ENCODE measurements around the gene DLG5.
A peak's percentile ranks its signal among the peaks of the same experiment; 100 is the strongest.

DLG5 gene

GRCh38 chr10:77843264-77843663 lies 83.3 kb downstream of the DLG5 start:
- no peaks in the 10 kb centered on the region for H3K9me3 ChIP-seq (ENCODE audit: insufficient read depth, low read length, severe bottlenecking)
- no peak for TF ChIP-seq EZH2 (IDR thresholded peaks at IDR 0.05; ENCODE audit: borderline replicate concordance, low read depth, low read length, severe bottlenecking)
- TF ChIP-seq, protein P1, sequence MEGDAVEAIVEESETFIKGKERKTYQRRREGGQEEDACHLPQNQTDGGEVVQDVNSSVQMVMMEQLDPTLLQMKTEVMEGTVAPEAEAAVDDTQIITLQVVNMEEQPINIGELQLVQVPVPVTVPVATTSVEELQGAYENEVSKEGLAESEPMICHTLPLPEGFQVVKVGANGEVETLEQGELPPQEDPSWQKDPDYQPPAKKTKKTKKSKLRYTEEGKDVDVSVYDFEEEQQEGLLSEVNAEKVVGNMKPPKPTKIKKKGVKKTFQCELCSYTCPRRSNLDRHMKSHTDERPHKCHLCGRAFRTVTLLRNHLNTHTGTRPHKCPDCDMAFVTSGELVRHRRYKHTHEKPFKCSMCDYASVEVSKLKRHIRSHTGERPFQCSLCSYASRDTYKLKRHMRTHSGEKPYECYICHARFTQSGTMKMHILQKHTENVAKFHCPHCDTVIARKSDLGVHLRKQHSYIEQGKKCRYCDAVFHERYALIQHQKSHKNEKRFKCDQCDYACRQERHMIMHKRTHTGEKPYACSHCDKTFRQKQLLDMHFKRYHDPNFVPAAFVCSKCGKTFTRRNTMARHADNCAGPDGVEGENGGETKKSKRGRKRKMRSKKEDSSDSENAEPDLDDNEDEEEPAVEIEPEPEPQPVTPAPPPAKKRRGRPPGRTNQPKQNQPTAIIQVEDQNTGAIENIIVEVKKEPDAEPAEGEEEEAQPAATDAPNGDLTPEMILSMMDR (IDR thresholded peaks at IDR 0.05; ENCODE audit: borderline replicate concordance, extremely low read depth, low read length, poor library complexity, severe bottlenecking) = no peak
- no peak overlapping the region for H3K4me2 ChIP-seq (ENCODE audit: insufficient read depth, low read length)
- DNase-seq (no peak), ATAC-seq (ENCODE audit: insufficient read depth, low read depth) (no peak)
- peaks cover 37% of the 10 kb centered on the region for H3K36me3 ChIP-seq (ENCODE audit: insufficient read depth, low read length)
- H3K27me3 ChIP-seq (ENCODE audit: insufficient read depth, low read length, poor library complexity) = no peaks in the 10 kb centered on the region
- H3K4me3 ChIP-seq (ENCODE audit: low read depth in 1 of 2, low read length in 2 of 2) = no peak overlapping the region
- H2AFZ ChIP-seq (ENCODE audit: low read depth, low read length) = no peak overlapping the region
- H3K79me2 ChIP-seq (ENCODE audit: insufficient read depth, low read length) = no peaks in the 10 kb centered on the region
- H3K4me1 ChIP-seq (ENCODE audit: insufficient read depth, low read length) = peaks cover 3% of the 10 kb centered on the region; the same call in 1 of the 2 replicates
- H3K27ac ChIP-seq (ENCODE audit: low read length) = no peak overlapping the region
- no peak overlapping the region for H3K9ac ChIP-seq (ENCODE audit: low read depth, low read length)
- no peaks in the 10 kb centered on the region for H4K20me1 ChIP-seq (ENCODE audit: insufficient read depth, low read length)

GRCh38 chr10:77842652-77843212 lies 83.8 kb downstream of the DLG5 start:
- no peak overlapping the region for H3K27ac ChIP-seq (ENCODE audit: low read length)
- peaks cover 4% of the 10 kb centered on the region for H3K4me1 ChIP-seq (ENCODE audit: insufficient read depth, low read length)
- H3K9ac ChIP-seq (ENCODE audit: low read depth, low read length) = no peak overlapping the region
- ATAC-seq (ENCODE audit: insufficient read depth, low read depth) = no peak
- no peak overlapping the region for H2AFZ ChIP-seq (ENCODE audit: low read depth, low read length)
- no peak for TF ChIP-seq EZH2 (IDR thresholded peaks at IDR 0.05; ENCODE audit: borderline replicate concordance, low read depth, low read length, severe bottlenecking)
- H3K79me2 ChIP-seq (ENCODE audit: insufficient read depth, low read length) = no peaks in the 10 kb centered on the region
- H3K9me3 ChIP-seq (ENCODE audit: insufficient read depth, low read length, severe bottlenecking) = no peaks in the 10 kb centered on the region
- no peaks in the 10 kb centered on the region for H3K27me3 ChIP-seq (ENCODE audit: insufficient read depth, low read length, poor library complexity)
- no peaks in the 10 kb centered on the region for H4K20me1 ChIP-seq (ENCODE audit: insufficient read depth, low read length)
- DNase-seq = no peak
- H3K36me3 ChIP-seq (ENCODE audit: insufficient read depth, low read length) = peaks cover 41% of the 10 kb centered on the region
- no peak overlapping the region for H3K4me3 ChIP-seq (ENCODE audit: low read depth in 1 of 2, low read length in 2 of 2)
- no peak overlapping the region for H3K4me2 ChIP-seq (ENCODE audit: insufficient read depth, low read length)

GRCh38 chr10:77841711-77842375 lies 84.7 kb downstream of the DLG5 start:
- TF ChIP-seq, protein P1 (IDR thresholded peaks at IDR 0.05; ENCODE audit: borderline replicate concordance, extremely low read depth, low read length, poor library complexity, severe bottlenecking) = no peak
- H3K36me3 ChIP-seq (ENCODE audit: insufficient read depth, low read length) = peaks cover 41% of the 10 kb centered on the region
- no peak overlapping the region for H3K4me3 ChIP-seq (ENCODE audit: low read depth in 1 of 2, low read length in 2 of 2)
- H3K9me3 ChIP-seq (ENCODE audit: insufficient read depth, low read length, severe bottlenecking) = no peaks in the 10 kb centered on the region
- peaks cover 11% of the 10 kb centered on the region for H3K4me1 ChIP-seq (ENCODE audit: insufficient read depth, low read length)
- no peak overlapping the region for H3K4me2 ChIP-seq (ENCODE audit: insufficient read depth, low read length)
- no peak overlapping the region for H2AFZ ChIP-seq (ENCODE audit: low read depth, low read length)
- no peaks in the 10 kb centered on the region for H4K20me1 ChIP-seq (ENCODE audit: insufficient read depth, low read length)
- ATAC-seq (ENCODE audit: insufficient read depth, low read depth) (no peak), DNase-seq (no peak)
- no peak overlapping the region for H3K9ac ChIP-seq (ENCODE audit: low read depth, low read length)
- H3K27ac ChIP-seq (ENCODE audit: low read length) = 0 out of 2 replicates have a peak overlapping the region, but pooled peaks have one; percentile 16
- H3K79me2 ChIP-seq (ENCODE audit: insufficient read depth, low read length) = no peaks in the 10 kb centered on the region
- no peaks in the 10 kb centered on the region for H3K27me3 ChIP-seq (ENCODE audit: insufficient read depth, low read length, poor library complexity)

DNA sequence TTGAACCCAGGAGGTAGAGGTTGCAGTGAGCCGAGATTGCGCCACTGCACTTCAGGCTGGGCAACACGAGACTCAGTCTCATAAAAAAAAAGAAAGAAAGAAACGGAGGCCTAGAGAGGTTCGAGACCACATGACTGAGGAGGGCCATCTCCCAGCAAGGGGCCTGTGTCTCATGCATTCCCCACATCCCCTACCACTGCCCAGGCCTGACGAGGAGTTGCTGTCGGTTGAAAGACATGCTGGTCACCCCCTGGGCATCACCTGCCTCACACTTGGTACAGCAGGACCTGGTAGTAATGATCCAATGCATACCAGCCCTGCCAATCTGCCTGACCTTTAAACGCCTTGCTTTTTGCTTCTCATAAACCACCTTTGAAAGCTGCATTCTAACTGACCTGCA lies 85.9 kb downstream of the DLG5 start:
- Histone ChIP-seq H3K36me3 (ENCODE audit: insufficient read depth, low read length) (peaks cover 42% of the 10 kb centered on the region), H3K4me3 (ENCODE audit: low read depth in 1 of 2, low read length in 2 of 2) (no peak overlapping the region), H3K27ac (ENCODE audit: low read length) (no peak overlapping the region), H3K9me3 (ENCODE audit: insufficient read depth, low read length, severe bottlenecking) (no peaks in the 10 kb centered on the region), H4K20me1 (ENCODE audit: insufficient read depth, low read length) (no peaks in the 10 kb centered on the region), H3K27me3 (ENCODE audit: insufficient read depth, low read length, poor library complexity) (no peaks in the 10 kb centered on the region), H3K79me2 (ENCODE audit: insufficient read depth, low read length) (no peaks in the 10 kb centered on the region), H3K9ac (ENCODE audit: low read depth, low read length) (no peak overlapping the region), H3K4me2 (ENCODE audit: insufficient read depth, low read length) (no peak overlapping the region), H3K4me1 (ENCODE audit: insufficient read depth, low read length) (peaks cover 22% of the 10 kb centered on the region), H2AFZ (ENCODE audit: low read depth, low read length) (no peak overlapping the region)
- TF ChIP-seq, protein P1 (IDR thresholded peaks at IDR 0.05; ENCODE audit: borderline replicate concordance, extremely low read depth, low read length, poor library complexity, severe bottlenecking) = no peak
- TF ChIP-seq EZH2 (IDR thresholded peaks at IDR 0.05; ENCODE audit: borderline replicate concordance, low read depth, low read length, severe bottlenecking) = no peak
- ATAC-seq (ENCODE audit: insufficient read depth, low read depth) (no peak), DNase-seq (no peak)
